Mesothelial cell of epicardium (in vitro differentiated cells): ENCODE data around the gene SAMM50. TPM values are rescaled to one million over a fixed set of nuclear protein-coding genes. Genes with fewer than 3 reads are reported as not detected.

Source experiments
- DNase-seq, 2 experiments: peaks; one replicate each; pipeline ENCODE4 v3.0.0; 2021; ENCODE audit warnings: low spot score in 2 of 2; ENCODE audit not compliant: unreplicated experiment in 2 of 2
- H3K27ac Mint-ChIP-seq: 2 replicates; pipeline ENCODE4 v1.8.0; 2021; ENCODE audit warnings: mixed read lengths
- H3K27me3 Mint-ChIP-seq: 2 replicates; pipeline ENCODE4 v1.8.0; 2021; ENCODE audit warnings: low read depth, mixed read lengths
- H3K36me3 Mint-ChIP-seq: 2 replicates; pipeline ENCODE4 v1.8.0; 2021; ENCODE audit warnings: mixed read lengths
- H3K4me1 Mint-ChIP-seq: 2 replicates; pipeline ENCODE4 v1.8.0; 2021; ENCODE audit warnings: mixed read lengths
- H3K4me3 Mint-ChIP-seq: 2 replicates; pipeline ENCODE4 v1.8.0; 2021; ENCODE audit warnings: mild to moderate bottlenecking, moderate library complexity, mixed read lengths
- H3K9me3 Mint-ChIP-seq: 2 replicates; pipeline ENCODE4 v1.8.0; 2021; ENCODE audit warnings: mixed read lengths
- total RNA-seq: library from RNA; stranded (reverse); gene quantifications from 3 replicates; pipeline ENCODE4 v1.2.1, GENCODE V29; 2021
- TF ChIP-seq, protein P1 (sequence below): fragments of 200-600 bp; sonication (generic); IDR thresholded peaks from one replicate; pipeline ENCODE4 v1.5.0; 2021; ENCODE audit warnings: antibody characterized with exemption; ENCODE audit not compliant: unreplicated experiment

The SAMM50 gene
- total RNA-seq, 1 donor from 2014 or later = 44.9 TPM

DNA sequence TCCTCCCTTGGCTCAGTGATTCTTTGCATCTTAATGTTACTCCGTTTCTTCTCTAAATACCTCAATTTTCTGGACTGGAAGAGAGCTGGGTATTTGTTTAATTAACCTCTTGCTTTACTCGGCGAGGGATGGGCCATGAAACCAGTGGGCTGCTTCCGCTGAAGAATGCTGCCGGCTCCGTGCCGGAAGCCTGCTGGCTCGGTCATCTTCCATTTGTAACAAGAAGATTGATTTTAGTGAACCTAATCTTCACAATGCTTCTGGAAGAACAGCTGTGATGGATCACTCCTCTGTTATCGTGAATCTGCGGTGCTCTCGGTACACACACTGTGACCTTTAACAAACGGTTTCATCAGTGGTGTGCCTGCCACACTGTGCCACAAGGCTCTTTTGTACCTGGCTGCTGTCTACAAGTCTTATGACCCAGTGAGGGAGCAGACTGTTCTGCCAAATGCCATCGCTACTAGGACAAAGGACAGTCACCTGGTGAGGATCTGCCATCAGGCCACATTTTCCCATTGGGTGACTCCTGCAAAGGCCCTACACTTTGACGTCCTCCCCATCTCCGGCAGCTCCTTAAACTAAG, 43.5 kb downstream of the SAMM50 start:
- no peaks in the 10 kb centered on the region for H3K9me3 Mint-ChIP-seq
- peaks cover 14% of the 10 kb centered on the region for H3K4me1 Mint-ChIP-seq
- no peak overlapping the region for H3K27ac Mint-ChIP-seq
- no peak overlapping the region for H3K4me3 Mint-ChIP-seq
- DNase-seq = no peak
- TF ChIP-seq, protein P1, sequence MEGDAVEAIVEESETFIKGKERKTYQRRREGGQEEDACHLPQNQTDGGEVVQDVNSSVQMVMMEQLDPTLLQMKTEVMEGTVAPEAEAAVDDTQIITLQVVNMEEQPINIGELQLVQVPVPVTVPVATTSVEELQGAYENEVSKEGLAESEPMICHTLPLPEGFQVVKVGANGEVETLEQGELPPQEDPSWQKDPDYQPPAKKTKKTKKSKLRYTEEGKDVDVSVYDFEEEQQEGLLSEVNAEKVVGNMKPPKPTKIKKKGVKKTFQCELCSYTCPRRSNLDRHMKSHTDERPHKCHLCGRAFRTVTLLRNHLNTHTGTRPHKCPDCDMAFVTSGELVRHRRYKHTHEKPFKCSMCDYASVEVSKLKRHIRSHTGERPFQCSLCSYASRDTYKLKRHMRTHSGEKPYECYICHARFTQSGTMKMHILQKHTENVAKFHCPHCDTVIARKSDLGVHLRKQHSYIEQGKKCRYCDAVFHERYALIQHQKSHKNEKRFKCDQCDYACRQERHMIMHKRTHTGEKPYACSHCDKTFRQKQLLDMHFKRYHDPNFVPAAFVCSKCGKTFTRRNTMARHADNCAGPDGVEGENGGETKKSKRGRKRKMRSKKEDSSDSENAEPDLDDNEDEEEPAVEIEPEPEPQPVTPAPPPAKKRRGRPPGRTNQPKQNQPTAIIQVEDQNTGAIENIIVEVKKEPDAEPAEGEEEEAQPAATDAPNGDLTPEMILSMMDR = no peak
- H3K27me3 Mint-ChIP-seq = no peaks in the 10 kb centered on the region
- peaks cover 35% of the 10 kb centered on the region for H3K36me3 Mint-ChIP-seq

DNA sequence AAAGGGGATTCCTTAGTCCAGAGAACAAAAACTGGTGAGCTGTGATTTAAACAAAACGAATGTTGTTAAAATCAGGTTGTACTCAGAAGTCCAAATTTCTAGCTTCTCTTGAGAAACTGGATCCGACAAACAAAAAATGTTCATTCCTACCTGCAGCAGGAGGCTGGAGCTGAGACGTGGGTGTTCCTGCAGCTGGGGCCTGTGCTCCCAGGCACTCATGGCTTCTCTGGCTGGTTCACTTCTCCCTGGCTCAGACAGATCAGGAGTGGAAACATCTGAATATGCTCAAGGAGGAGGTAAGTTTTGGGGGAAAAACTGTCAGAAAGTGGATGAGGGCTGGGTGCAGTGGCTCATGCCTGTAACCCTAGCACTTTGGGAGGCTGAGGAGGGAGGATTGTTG, 44.1 kb downstream of the SAMM50 start:
- H3K4me1 Mint-ChIP-seq = peaks cover 19% of the 10 kb centered on the region
- no peaks in the 10 kb centered on the region for H3K9me3 Mint-ChIP-seq
- no peak overlapping the region for H3K4me3 Mint-ChIP-seq
- H3K36me3 Mint-ChIP-seq = peaks cover 32% of the 10 kb centered on the region
- TF ChIP-seq, protein P1 = no peak
- no peak for DNase-seq
- no peak overlapping the region for H3K27ac Mint-ChIP-seq
- H3K27me3 Mint-ChIP-seq = no peaks in the 10 kb centered on the region

DNA sequence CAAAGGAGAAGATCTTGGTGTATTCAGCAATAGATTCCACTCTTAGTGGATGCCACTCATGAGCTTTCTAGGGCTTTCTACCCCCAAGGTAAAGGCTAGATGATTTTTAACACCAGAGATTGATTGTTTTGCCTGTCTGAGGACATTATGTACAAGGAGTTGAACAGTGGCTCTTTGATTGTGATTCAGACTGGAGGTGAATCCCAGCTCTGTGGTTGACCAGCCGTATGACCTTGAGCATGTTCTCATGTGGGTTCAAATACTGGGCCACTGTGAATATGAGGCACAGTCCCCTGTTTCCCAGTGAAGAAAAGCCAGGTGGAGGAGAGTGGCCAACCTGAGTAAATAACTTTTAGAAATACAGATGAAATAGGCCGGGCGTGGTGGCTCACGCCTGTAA, 44.9 kb downstream of the SAMM50 start:
- H3K36me3 Mint-ChIP-seq = peaks cover 26% of the 10 kb centered on the region
- no peak overlapping the region for H3K27ac Mint-ChIP-seq
- H3K9me3 Mint-ChIP-seq = no peaks in the 10 kb centered on the region
- H3K4me3 Mint-ChIP-seq = no peak overlapping the region
- TF ChIP-seq, protein P1 = no peak
- no peak for DNase-seq
- no peaks in the 10 kb centered on the region for H3K27me3 Mint-ChIP-seq
- peaks cover 22% of the 10 kb centered on the region for H3K4me1 Mint-ChIP-seq

DNA sequence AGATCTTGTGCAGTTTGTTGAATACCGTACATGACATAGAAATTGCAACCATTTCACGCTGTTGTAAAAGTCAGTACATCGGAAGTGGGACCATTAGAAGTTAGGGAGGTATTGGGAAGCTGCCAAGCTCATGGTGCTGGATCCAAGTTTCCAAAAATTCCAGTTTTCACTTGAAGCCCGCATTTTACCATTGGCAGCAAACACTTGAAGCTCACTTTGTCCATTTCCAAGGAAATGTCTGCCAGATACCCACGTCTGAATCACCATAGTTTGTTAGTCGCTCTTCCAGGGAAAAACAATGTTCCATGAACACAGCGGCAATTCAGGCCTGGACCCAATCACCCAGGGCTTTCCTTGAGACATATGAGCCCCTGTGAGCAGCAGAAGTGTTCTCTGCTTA, 46.3 kb downstream of the SAMM50 start:
- DNase-seq = no peak
- Mint-ChIP-seq H3K4me1 (peaks cover 22% of the 10 kb centered on the region), H3K9me3 (peaks cover 7% of the 10 kb centered on the region), H3K27me3 (no peaks in the 10 kb centered on the region), H3K36me3 (peaks cover 30% of the 10 kb centered on the region), H3K27ac (no peak overlapping the region), H3K4me3 (no peak overlapping the region)
- TF ChIP-seq, protein P1 = no peak

DNA sequence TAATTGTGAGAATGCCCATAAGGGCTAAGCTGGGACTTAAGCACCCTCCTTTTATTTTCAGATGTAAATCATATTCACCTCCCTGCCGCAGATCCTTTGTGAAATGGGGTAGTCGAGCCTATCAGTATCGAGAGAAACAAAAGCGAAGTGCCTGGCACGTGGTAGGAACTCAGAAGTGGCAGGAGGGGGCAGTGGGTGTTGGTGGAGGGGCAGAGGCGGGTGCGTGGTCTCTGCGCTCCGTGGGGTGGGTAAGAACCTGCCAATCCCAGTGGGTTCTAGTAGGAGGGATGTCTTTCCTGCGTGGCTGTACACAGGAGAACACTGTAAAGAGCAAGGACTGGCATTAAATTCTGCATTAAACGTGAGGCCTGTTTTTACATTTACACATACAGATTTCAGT, 47.1 kb downstream of the SAMM50 start:
- DNase-seq = no peak
- H3K4me1 Mint-ChIP-seq = peaks cover 22% of the 10 kb centered on the region
- peaks cover 7% of the 10 kb centered on the region for H3K9me3 Mint-ChIP-seq
- TF ChIP-seq, protein P1 = no peak
- no peaks in the 10 kb centered on the region for H3K27me3 Mint-ChIP-seq
- H3K36me3 Mint-ChIP-seq = peaks cover 32% of the 10 kb centered on the region
- peak overlapping the region; percentile 53 for H3K27ac Mint-ChIP-seq
- no peak overlapping the region for H3K4me3 Mint-ChIP-seq

DNA sequence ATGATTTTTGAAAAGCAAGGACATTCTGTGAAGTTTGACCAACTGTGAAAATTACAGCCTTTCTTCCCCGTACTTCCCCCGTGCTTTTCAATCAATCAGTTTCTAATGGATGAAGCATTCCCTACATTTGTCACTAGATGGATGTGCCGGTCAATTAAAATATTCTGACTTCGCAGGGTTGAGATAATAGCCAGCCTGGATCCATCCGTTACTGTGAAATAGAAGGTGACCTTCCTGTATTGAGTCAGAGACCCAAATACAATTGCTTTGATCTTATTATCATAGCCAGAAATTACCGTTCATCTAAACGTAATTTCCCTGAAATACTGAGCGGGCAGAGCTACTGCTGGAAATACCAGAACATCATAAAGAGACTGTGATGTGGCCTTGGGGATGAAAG, 47.8 kb downstream of the SAMM50 start:
- DNase-seq = no peak
- no peaks in the 10 kb centered on the region for H3K27me3 Mint-ChIP-seq
- peaks cover 28% of the 10 kb centered on the region for H3K36me3 Mint-ChIP-seq
- peaks cover 7% of the 10 kb centered on the region for H3K9me3 Mint-ChIP-seq
- no peak overlapping the region for H3K27ac Mint-ChIP-seq
- peaks cover 22% of the 10 kb centered on the region for H3K4me1 Mint-ChIP-seq
- TF ChIP-seq, protein P1 = no peak
- H3K4me3 Mint-ChIP-seq = no peak overlapping the region
